Right atrium auricular region (tissue), 2 donors: ENCODE data around the gene MEGF10. TPM values are rescaled to one million over a fixed set of nuclear protein-coding genes. Genes with fewer than 3 reads are reported as not detected.

ENCODE experiments used
- DNase-seq: peaks from one replicate; pipeline ENCODE4 v3.0.0-alpha.2; 2019; ENCODE audit warnings: low spot score
- H3K27ac ChIP-seq, 2 donors: fragments of 200-600 bp; sonication (generic); 1 replicate in 1 of 2; 2 replicates in 1 of 2; pipeline ENCODE4 v1.5.1; 2016 to 2019
- H3K27me3 ChIP-seq, 2 donors: fragments of 200-600 bp; sonication (generic); one replicate each; pipeline versions ENCODE4 v1.5.1 to v1.6.0; 2017 to 2019
- H3K36me3 ChIP-seq: fragments of 200-600 bp; sonication (generic); one replicate; pipeline ENCODE4 v1.5.1; 2016
- H3K4me1 ChIP-seq, 2 donors: fragments of 200-600 bp; sonication (generic); one replicate each; pipeline versions ENCODE4 v1.5.1 to v1.6.0; 2017 to 2019
- H3K4me3 ChIP-seq, 2 donors: fragments of 200-600 bp; sonication (generic); 1 replicate in 1 of 2; 2 replicates in 1 of 2; pipeline ENCODE4 v1.5.1; 2017 to 2019; ENCODE audit warnings: mild to moderate bottlenecking in 1 of 2, moderate library complexity in 1 of 2
- H3K9me3 ChIP-seq, 2 donors: fragments of 200-600 bp; sonication (generic); one replicate each; pipeline ENCODE4 v1.5.1; 2019
- total RNA-seq, 2 donors: library from RNA; depleted of rRNA; stranded (reverse); fragments of >200 nt; gene quantifications; one replicate each; pipeline ENCODE4 v1.1.0, GENCODE V29; 2016
- TF ChIP-seq, protein P1 (sequence below), 2 donors: fragments of 200-600 bp; sonication (generic); IDR thresholded peaks; one replicate each; pipeline ENCODE4 v1.5.1; 2019; ENCODE audit warnings: antibody characterized with exemption in 2 of 2

MEGF10 gene
- total RNA-seq, 2 donors from 2014 or later = 0.71 to 3.0 TPM

GRCh38 chr5:127275641-127276193 lies 14.9 kb upstream of the MEGF10 start:
- no peak for DNase-seq
- Histone ChIP-seq H3K27me3 (no peaks in the 10 kb centered on the region), H3K4me3 (no peak overlapping the region), H3K36me3 (no peaks in the 10 kb centered on the region), H3K27ac (no peak overlapping the region), H3K4me1 (no peaks in the 10 kb centered on the region), H3K9me3 (peaks cover 0 to 14% of the 10 kb centered on the region in 2 donors)
- TF ChIP-seq, protein P1, sequence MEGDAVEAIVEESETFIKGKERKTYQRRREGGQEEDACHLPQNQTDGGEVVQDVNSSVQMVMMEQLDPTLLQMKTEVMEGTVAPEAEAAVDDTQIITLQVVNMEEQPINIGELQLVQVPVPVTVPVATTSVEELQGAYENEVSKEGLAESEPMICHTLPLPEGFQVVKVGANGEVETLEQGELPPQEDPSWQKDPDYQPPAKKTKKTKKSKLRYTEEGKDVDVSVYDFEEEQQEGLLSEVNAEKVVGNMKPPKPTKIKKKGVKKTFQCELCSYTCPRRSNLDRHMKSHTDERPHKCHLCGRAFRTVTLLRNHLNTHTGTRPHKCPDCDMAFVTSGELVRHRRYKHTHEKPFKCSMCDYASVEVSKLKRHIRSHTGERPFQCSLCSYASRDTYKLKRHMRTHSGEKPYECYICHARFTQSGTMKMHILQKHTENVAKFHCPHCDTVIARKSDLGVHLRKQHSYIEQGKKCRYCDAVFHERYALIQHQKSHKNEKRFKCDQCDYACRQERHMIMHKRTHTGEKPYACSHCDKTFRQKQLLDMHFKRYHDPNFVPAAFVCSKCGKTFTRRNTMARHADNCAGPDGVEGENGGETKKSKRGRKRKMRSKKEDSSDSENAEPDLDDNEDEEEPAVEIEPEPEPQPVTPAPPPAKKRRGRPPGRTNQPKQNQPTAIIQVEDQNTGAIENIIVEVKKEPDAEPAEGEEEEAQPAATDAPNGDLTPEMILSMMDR (IDR thresholded peaks at IDR 0.05) = no peak

GRCh38 chr5:127280491-127281220 lies 9.9 kb upstream of the MEGF10 start:
- H3K27me3 ChIP-seq = no peaks in the 10 kb centered on the region
- no peaks in the 10 kb centered on the region for H3K36me3 ChIP-seq
- DNase-seq = no peak
- H3K27ac ChIP-seq = no peak overlapping the region
- H3K4me3 ChIP-seq = no peak overlapping the region
- H3K9me3 ChIP-seq = no peaks in the 10 kb centered on the region
- TF ChIP-seq, protein P1 (IDR thresholded peaks at IDR 0.05) = no peak
- H3K4me1 ChIP-seq = no peaks in the 10 kb centered on the region

DNA sequence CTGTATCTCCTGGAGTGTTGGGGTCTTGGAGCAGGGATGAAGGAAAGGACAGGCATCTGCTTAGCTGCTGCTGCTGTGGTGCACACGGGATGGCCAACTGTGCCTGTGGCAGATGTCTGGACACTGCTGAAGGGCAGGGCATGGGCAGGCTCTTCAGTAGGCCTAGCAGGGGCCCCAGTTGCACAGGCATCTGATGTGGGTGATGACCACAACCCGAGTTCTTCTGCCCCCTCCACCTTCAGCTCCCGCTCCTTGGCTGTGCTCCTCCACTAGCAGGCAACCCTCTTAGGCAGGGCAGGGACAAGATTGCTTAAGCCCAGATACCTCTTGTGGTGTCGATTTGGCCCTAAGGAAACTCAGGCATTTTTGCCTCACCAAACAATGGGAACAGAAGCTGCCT lies 9.0 kb upstream of the MEGF10 start:
- TF ChIP-seq, protein P1 (IDR thresholded peaks at IDR 0.05) = no peak
- H3K36me3 ChIP-seq = no peaks in the 10 kb centered on the region
- no peak overlapping the region for H3K4me3 ChIP-seq
- no peak overlapping the region for H3K27ac ChIP-seq
- no peaks in the 10 kb centered on the region for H3K27me3 ChIP-seq
- no peaks in the 10 kb centered on the region for H3K4me1 ChIP-seq
- no peak for DNase-seq
- H3K9me3 ChIP-seq = no peaks in the 10 kb centered on the region

DNA sequence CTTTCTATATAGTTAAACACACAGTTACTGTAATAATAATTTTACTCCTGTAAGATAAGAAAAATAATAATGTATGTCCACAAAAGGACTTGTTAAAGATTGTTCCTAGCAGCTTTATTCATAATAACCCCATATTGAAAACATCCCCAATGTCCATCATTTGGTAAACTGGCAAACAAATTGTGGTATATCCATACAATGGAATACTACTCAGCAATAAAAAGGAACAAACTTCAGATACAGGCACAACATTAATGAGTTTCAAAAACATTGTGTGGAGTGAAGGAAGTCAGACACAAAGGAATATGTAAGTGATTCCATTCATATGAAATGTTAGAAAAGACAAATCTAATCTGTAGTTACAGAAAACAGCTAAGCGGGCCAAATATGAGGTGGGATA lies 1.9 kb upstream of the MEGF10 start:
- TF ChIP-seq, protein P1 (IDR thresholded peaks at IDR 0.05) = no peak
- Histone ChIP-seq H3K4me3 (no peak overlapping the region), H3K36me3 (no peaks in the 10 kb centered on the region), H3K27me3 (no peaks in the 10 kb centered on the region), H3K4me1 (peaks cover 0 to 10% of the 10 kb centered on the region in 2 donors), H3K9me3 (peaks cover 0 to 7% of the 10 kb centered on the region in 2 donors), H3K27ac (no peak overlapping the region)
- DNase-seq = no peak

GRCh38 chr5:127290946-127291693 lies 524 bp downstream of the MEGF10 start:
- Histone ChIP-seq H3K4me1 (peaks cover 0 to 10% of the 10 kb centered on the region in 2 donors), H3K27me3 (no peaks in the 10 kb centered on the region), H3K27ac (no peak overlapping the region), H3K9me3 (peaks cover 0 to 7% of the 10 kb centered on the region in 2 donors), H3K36me3 (no peaks in the 10 kb centered on the region), H3K4me3 (peak overlapping the region; percentile 30 to 44)
- TF ChIP-seq, protein P1 (IDR thresholded peaks at IDR 0.05) = no peak
- DNase-seq = no peak
